GM23338 (cell line): ENCODE measurements around the gene FGGY.

Experiments used
- CTCF ChIP-seq, 2 experiments: fragments of 200-600 bp in 1 of 2; sonication (generic) in 1 of 2; conservative IDR thresholded peaks; 2 replicates each; pipeline versions ENCODE4 v1.5.1 to v1.6.1; 2016 to 2017; ENCODE audit warnings: antibody characterized with exemption in 2 of 2, low read depth in 2 of 2, mild to moderate bottlenecking in 2 of 2, moderate library complexity in 1 of 2
- EZH2 ChIP-seq: fragments of 200-600 bp; sonication (generic); IDR thresholded peaks from one replicate; pipeline ENCODE4 v1.8.0; 2017; ENCODE audit warnings: antibody characterized with exemption, mild to moderate bottlenecking, low read depth; ENCODE audit not compliant: unreplicated experiment
- JUNB ChIP-seq: IDR thresholded peaks from one replicate; pipeline ENCODE4 v1.6.1; 2016; ENCODE audit warnings: antibody characterized with exemption; ENCODE audit not compliant: unreplicated experiment
- REST ChIP-seq: IDR thresholded peaks from one replicate; pipeline ENCODE4 v1.6.1; 2018; ENCODE audit warnings: antibody characterized with exemption; ENCODE audit not compliant: unreplicated experiment
- ZNF114 ChIP-seq: fragments of 250-450 bp; sonication (Bioruptor Pico); IDR thresholded peaks from 2 replicates; pipeline ENCODE4 v1.5.0; 2020; ENCODE audit warnings: mild to moderate bottlenecking, moderate library complexity

- TF ChIP-seq CTCF (conservative IDR thresholded peaks at IDR 0.05; ENCODE audit: low read depth in 2 of 2) (no peak), EZH2 (no peak), REST (no peak), ZNF114 (no peak), JUNB (no peak)
These were observed 197.4 kb downstream of the FGGY start for GRCh38 chr1:59494145-59494833.
